ES-I3 (cell line): Measurements from ENCODE around the gene APC.

Experiments
- H3K36me3 ChIP-seq: 2 replicates; pipeline ENCODE4 v1.6.1; 2013; ENCODE audit warnings: mild to moderate bottlenecking, low read length, control low read depth, moderate library complexity; ENCODE audit not compliant: insufficient read depth
- H3K4me1 ChIP-seq: 2 replicates; pipeline ENCODE4 v1.6.1; 2013; ENCODE audit warnings: mild to moderate bottlenecking, control low read depth, low read length; ENCODE audit not compliant: insufficient read depth
- H3K9ac ChIP-seq: 2 replicates; pipeline ENCODE4 v1.6.1; 2013; ENCODE audit warnings: low read depth, mild to moderate bottlenecking, low read length, moderate library complexity
- H3K9me3 ChIP-seq: 2 replicates; pipeline ENCODE4 v1.6.1; 2013; ENCODE audit warnings: mild to moderate bottlenecking, low read length, moderate library complexity; ENCODE audit not compliant: control insufficient read depth, insufficient read depth

The APC gene

DNA sequence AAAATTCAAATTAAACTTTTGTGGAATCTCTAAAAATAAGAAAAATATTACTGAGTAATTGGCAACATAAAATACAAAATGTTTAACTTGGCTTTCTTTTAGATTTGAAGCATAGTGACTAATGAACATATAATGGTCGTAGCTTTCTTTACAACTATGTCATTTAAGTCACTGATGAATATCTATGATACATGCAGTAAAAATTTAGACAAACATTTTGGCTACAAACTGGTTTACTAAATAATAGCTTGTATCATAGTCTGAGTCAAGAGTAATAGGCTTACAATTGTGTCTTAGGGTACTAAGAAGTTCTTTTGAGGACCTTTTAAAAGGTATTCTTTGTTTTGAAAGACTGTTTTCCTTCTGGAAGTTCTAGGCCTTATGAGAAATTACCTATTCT lies 2.0 kb upstream of the APC start:
- no peak overlapping the region for H3K9ac ChIP-seq
- H3K4me1 ChIP-seq = no peaks in the 10 kb centered on the region
- H3K36me3 ChIP-seq = no peaks in the 10 kb centered on the region
- H3K9me3 ChIP-seq = no peaks in the 10 kb centered on the region

DNA sequence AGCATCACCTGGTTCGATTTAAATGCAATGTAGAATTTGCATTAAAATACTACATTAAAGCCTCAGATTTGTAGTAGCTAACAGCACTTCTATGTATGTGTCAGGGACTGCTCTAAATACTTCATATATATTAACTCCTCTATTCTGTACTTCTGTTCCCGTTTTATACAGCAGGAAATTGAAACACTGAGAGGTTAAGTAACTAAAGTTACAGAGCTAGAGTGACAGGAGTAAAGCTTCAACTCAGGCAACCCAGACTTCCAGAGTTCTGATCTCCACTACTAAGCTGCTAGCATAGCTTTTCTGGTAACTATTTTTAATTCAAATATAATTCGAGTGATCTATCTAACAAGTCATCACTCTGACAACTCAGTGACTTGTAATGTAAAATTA lies 619 bp upstream of the APC start:
- no peaks in the 10 kb centered on the region for H3K4me1 ChIP-seq
- H3K9me3 ChIP-seq = no peaks in the 10 kb centered on the region
- H3K9ac ChIP-seq = peak overlapping the region; percentile 67; the same call in 1 of the 2 replicates
- H3K36me3 ChIP-seq = no peaks in the 10 kb centered on the region

DNA sequence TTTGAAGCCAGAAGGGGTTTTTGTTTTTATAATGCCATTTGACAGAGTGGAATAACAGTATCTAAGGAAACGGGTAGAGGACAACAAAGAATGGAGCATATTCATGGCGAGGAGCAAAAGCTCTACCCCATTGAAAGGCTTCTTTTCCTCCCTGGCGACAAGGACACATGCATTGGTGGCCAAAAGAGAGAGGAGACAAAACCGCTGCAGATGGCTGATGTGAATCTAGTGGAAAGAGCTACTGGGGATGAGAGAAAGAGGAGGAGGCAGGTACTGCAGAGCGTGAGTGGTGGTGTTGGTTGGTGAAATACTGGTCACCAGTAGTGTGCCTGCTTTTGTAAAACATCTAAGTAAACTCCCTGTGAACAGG lies 491 bp downstream of the APC start:
- Histone ChIP-seq H3K9ac (peak overlapping the region; percentile 67), H3K9me3 (no peaks in the 10 kb centered on the region), H3K36me3 (no peaks in the 10 kb centered on the region), H3K4me1 (no peaks in the 10 kb centered on the region)

DNA sequence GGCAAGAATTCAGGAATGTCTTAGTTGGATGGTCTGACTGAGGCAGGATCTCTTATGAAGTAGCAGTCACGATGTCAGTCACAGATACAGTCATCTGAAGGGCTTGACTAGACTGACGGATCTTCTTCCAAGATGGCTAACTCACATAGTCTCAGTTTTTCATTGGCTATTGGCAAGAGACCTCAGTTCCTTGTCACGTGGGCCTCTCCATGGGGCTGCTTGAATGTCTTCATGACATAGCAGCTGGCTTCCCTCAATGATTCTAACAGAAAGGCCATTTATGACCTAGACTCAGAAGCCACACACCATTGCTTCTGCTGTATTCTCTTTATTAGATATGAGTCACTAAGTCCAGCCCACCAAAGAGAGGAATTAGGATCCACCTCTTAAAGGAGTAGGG lies 4.7 kb downstream of the APC start:
- H3K36me3 ChIP-seq = no peaks in the 10 kb centered on the region
- H3K4me1 ChIP-seq = no peaks in the 10 kb centered on the region
- no peak overlapping the region for H3K9ac ChIP-seq
- H3K9me3 ChIP-seq = no peaks in the 10 kb centered on the region

DNA sequence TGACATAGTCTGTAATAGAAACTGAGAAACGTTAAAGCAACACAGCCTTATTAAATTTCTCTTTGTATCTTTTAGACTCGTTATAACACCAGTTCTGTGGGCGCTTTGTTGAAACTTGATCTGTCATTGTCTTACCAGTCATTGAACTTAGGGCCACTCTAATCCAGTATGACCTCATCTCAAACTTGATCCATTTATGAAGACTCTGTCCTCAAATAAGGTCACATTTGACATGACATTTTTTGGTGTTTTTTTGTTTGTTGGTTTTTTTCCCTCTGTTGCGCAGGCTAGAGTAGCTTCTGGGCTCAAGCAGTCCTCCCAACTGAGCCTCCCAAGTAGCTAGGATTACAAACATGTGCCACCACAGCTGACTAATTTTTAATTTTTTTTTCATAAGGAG lies 5.9 kb downstream of the APC start:
- Histone ChIP-seq H3K9me3 (no peaks in the 10 kb centered on the region), H3K9ac (no peak overlapping the region), H3K4me1 (no peaks in the 10 kb centered on the region), H3K36me3 (no peaks in the 10 kb centered on the region)

DNA sequence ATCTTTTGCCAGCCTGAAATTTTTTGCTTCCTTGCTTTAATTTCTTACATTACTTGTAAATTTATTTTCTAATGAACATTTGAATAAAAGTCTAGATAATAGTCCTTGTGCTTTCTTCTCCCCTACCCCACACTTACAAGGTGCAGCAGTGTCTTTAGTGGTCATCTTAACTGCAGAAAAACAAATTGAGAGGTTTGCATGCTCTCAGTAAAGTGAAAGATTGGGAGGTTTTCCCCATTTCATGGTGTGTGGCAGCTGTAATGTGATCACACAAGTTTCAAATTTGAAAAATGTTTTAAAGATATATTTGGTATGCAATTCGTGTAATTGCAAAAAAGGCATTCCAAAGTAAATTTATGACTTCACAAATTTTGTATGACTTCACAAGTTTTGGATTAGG lies 14.7 kb downstream of the APC start:
- H3K9me3 ChIP-seq = no peaks in the 10 kb centered on the region
- no peak overlapping the region for H3K9ac ChIP-seq
- no peaks in the 10 kb centered on the region for H3K4me1 ChIP-seq
- no peaks in the 10 kb centered on the region for H3K36me3 ChIP-seq

DNA sequence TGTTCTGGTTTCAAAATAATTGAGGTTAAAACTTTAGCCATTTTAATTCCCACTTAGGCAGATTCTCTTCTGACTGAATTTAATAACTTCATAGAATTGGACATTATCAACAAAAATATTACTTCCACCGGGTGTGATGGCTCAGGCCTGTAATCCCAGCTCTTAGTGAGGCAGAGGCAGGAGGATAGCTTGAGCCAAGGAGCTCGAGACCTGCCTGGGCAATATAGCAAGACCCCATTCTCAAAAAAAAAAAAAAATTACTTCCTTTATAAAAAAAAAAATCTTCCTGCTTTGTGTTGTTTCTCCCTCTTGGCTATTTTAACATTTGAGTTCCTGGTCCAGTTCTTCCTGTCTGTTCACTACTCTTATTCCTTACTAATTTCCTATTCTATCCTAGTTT lies 18.0 kb downstream of the APC start:
- Histone ChIP-seq H3K4me1 (no peaks in the 10 kb centered on the region), H3K9ac (no peak overlapping the region), H3K36me3 (no peaks in the 10 kb centered on the region; the same call in 1 of the 2 replicates), H3K9me3 (no peaks in the 10 kb centered on the region)

DNA sequence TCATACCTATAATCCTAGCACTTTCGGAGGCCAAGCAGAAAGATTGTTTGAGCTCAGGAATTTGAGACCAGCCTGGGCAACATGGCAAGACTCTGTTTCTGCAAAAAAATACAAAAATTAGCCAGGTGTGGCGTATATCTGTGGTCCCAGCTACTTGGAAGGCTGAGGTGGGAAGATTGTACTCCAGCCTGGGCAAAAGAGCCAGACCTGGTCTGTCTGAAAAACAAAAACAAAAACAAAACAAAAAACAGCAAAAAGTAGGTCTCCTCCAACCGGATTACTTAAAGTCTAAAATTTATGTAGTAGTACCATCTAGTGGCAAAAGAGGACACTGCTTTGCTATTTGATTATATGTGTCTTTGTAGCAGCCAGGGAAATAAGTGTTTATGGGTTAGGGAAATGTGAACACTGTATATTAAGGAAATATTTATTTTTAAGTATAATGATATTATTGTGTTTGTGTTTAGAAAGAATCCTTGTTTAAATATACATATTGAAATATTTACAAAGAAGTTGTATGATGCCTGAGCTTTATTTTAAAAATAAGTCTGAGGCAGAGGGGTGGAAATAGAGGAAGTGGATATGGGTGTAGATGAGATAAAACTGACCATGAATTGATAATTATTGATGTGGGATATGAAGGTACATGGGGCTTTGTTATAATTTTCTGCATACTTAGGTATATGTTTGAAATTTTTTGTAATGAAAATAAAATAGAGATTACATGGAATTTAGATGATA lies 20.0 kb downstream of the APC start:
- H3K4me1 ChIP-seq = no peaks in the 10 kb centered on the region
- H3K9me3 ChIP-seq = no peaks in the 10 kb centered on the region
- no peak overlapping the region for H3K9ac ChIP-seq
- no peaks in the 10 kb centered on the region; the same call in 1 of the 2 replicates for H3K36me3 ChIP-seq

DNA sequence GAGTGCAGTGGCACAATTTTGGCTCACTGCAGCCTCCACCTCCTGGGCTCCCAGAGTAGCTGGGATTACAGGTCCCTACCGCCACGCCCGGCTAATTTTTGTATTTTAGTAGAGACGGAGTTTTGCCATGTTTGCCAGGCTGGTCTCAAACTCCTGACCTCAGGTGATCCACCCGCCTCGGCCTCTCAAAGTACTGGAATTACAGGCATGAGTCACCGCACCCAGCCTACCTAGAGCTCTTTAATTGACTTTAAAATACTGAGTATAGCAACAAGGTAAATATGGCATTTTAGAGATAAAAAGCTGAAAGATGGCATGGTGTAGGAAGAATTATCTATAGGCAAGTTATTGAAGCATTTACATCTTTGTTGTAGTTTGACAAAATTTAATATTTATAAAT lies 21.0 kb downstream of the APC start:
- no peaks in the 10 kb centered on the region for H3K9me3 ChIP-seq
- no peaks in the 10 kb centered on the region for H3K4me1 ChIP-seq
- no peaks in the 10 kb centered on the region; the same call in 1 of the 2 replicates for H3K36me3 ChIP-seq
- H3K9ac ChIP-seq = no peak overlapping the region

DNA sequence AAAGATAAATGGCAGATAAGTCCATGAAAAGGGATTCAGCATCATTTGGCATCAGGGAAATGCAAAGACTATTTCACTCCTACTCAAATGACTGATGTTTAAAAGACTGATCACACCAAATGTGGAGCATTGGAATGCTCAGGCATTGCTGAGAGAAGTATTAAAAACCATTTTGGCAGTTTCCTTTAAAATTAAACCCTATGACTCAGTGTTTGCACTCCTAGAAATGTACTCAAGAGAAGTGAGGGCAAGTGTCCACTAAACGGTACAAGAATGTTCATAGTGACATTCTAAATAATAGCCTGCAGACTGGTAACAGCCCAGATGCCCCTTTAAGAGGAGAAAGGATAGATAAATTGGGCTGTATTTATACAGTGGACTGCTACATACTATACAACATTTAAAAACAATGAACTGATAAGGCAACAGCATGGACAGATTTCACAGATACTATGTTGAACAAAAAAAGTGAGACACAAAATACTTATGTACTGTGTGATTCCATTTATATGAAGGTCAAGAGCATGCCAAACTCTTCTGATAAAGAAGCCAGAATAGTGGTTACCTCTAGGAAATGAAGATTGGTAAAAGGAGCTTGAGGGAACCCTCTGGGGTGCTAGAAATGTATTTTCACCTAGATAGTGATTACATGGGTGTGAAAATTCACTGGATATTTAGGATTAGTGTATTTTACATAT lies 24.6 kb downstream of the APC start:
- H3K36me3 ChIP-seq = no peaks in the 10 kb centered on the region; the same call in 1 of the 2 replicates
- H3K4me1 ChIP-seq = no peaks in the 10 kb centered on the region
- no peaks in the 10 kb centered on the region for H3K9me3 ChIP-seq
- H3K9ac ChIP-seq = no peak overlapping the region

DNA sequence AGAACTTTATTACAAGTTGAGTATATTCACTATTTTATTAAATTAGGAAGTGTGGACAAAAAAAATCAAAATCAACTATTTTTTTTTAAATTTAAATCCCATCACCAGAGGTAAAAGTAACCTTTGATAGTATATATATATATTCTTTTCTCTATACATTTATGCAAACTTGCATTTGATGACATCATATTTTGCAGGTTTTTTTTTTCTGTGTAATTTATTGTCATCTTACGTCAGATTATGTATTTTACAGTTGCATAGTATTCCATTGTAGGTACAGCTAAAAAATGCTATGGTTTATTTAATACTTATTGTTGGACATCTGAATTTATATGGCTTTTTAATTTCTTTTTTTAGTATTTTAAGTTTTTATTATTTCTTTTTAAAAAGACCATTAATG lies 25.5 kb downstream of the APC start:
- Histone ChIP-seq H3K9ac (no peak overlapping the region), H3K9me3 (no peaks in the 10 kb centered on the region), H3K4me1 (no peaks in the 10 kb centered on the region), H3K36me3 (peaks cover 5% of the 10 kb centered on the region)

DNA sequence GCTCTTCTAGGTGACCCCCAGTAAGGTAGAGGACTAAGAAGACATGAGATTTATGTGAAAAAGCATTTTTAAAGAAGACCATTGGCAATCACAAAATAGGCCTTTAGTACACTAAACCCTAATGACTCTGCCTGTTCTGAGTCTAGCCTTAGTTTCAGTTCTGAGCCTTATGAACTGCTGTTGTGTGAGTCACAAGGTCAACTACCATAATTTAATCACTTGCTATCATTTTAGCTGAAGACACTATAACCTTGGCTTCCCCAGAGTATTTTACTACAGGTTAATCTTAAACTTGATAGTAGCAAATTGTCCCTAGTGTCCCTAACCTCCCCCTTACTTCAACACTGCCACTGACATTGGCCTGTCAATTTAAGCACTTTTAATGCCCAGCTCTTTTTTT lies 34.4 kb downstream of the APC start:
- H3K9me3 ChIP-seq = no peaks in the 10 kb centered on the region
- H3K36me3 ChIP-seq = peaks cover 7% of the 10 kb centered on the region
- H3K4me1 ChIP-seq = no peaks in the 10 kb centered on the region
- H3K9ac ChIP-seq = no peak overlapping the region

DNA sequence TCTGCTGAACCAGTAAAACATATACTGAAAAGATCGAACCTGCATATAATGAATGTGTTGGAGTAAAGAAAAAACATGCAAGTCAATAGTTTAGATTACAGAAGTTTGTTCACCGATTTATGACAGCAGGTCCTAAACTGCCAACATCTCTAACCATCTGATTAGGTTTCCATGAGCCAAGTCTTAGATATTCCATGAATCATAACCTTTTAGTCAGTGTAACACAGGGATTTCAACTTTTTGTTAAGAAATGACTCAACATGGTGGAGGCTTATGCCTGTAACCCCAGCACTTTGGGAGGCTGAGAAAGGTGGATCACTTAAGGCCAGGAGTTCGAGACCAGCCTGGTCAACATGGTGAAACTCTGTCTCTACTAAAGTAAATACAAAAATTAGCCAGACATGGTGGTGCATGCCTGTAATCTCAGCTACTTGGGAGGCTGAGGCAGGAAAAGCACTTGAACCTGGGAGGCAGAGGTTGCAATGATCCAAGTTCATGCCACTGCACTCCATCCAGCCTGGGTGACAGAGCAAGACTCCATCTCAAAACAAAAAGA lies 38.7 kb downstream of the APC start:
- no peaks in the 10 kb centered on the region; the same call in none of the 2 replicates for H3K36me3 ChIP-seq
- no peaks in the 10 kb centered on the region for H3K9me3 ChIP-seq
- no peak overlapping the region for H3K9ac ChIP-seq
- H3K4me1 ChIP-seq = no peaks in the 10 kb centered on the region

DNA sequence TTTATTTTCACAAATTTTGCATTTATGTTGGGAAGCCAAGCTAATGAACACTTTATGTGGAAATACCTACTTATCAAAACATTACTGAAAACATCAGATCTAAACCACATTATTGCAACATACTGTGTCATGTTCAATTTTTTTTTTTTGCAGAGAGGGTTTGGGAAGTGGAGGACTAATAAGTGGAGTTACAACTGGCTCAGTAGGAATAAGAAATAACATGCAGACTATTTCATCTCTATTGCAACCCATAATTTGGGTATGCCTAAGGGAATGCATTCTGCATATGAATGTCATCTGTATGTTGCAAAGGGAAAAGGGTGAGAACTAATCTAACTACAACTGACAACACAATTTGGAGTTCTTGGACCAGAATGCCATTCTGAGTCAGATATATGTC lies 41.8 kb downstream of the APC start:
- Histone ChIP-seq H3K9ac (no peak overlapping the region), H3K9me3 (no peaks in the 10 kb centered on the region), H3K36me3 (peaks cover 3% of the 10 kb centered on the region), H3K4me1 (no peaks in the 10 kb centered on the region)

DNA sequence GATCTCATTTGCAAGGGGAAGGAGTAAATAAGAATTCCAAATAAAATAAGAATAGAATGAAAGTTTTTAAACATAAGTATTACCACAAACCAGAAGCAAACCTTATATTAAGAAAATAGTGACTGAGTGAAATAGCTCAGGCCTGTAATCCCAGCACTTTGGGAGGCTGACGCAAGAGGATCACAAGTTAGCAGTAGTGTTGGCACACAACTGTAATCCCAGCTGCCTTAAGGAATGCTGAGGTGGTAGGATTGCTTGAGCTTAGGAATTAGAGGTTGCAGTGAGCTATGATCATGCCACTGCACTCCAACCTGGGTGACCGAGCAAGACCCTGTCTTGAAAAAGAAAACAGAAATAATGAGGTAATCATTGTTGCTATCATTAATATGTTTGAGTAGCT lies 47.0 kb downstream of the APC start:
- Histone ChIP-seq H3K36me3 (peaks cover 3% of the 10 kb centered on the region; the same call in 1 of the 2 replicates), H3K9me3 (no peaks in the 10 kb centered on the region), H3K4me1 (no peaks in the 10 kb centered on the region), H3K9ac (no peak overlapping the region)
